Activated T-cell treated with anti-CD3 and anti-CD28 coated beads, Interleukin-2, amount 50 U/mL, for 48 hours (primary cell): ENCODE results near the gene ASB16.

Experiments
- DNase-seq, 2 experiments: peaks; one replicate each; pipeline ENCODE4 v3.0.0-alpha.2; 2020

Gene ASB16

DNA sequence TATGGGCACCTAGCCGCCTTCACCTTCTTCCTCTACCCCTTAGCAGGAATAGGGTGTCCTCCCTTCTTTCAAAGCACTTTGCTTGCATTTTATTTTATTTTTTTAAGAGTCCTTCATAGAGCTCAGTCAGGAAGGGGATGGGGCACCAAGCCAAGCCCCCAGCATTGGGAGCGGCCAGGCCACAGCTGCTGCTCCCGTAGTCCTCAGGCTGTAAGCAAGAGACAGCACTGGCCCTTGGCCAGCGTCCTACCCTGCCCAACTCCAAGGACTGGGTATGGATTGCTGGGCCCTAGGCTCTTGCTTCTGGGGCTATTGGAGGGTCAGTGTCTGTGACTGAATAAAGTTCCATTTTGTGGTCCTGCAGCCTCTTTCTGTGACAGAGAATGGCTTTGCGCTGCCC lies 20.9 kb downstream of the ASB16 start:
- no peak for DNase-seq

DNA sequence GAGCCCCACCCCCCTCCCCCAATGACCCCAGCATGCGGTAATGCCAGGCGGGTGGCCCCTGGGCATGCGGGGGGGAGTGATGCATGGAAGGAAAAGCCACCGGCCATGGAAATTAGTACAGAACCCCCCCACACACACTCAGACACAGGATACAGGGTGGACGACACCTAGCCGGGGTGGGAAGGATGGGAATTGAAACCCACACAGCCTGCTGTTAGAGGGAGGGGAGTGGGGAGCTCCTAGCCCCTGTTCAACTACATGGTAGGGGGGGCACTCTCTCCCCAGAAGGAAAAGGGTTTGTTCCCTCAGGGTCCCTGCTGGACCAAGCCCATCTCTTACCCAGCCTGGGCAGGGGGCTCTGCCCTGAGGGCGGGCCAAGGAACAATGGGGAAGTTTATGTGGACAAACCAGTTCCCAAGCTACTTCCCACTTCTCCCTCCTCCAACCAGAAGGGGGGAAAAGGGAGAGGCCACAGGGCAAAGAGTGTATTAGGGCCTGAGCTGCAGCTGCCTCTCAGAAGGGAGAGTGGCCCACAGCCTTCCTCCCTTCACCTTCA lies 21.5 kb downstream of the ASB16 start:
- DNase-seq, result no peak

DNA sequence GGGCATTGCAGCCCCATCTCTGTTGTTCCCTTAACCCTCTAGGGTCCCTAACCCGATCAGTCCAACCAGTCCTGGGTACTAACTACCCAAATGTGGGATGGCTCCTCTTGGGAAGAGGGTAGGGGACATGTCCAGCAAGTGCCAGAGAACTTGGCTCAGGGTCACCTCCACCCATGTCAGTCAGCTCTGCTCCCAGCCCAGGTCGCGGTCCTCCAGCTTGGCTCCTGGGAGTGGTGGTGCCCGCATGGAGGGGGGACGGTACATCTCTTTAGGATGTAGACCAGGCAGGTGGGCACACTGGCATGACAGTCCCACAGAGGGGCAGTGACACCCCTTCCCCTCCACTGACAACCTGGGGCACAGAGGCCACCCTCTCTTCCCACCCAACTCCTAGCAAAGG lies 22.2 kb downstream of the ASB16 start:
- no peak for DNase-seq

DNA sequence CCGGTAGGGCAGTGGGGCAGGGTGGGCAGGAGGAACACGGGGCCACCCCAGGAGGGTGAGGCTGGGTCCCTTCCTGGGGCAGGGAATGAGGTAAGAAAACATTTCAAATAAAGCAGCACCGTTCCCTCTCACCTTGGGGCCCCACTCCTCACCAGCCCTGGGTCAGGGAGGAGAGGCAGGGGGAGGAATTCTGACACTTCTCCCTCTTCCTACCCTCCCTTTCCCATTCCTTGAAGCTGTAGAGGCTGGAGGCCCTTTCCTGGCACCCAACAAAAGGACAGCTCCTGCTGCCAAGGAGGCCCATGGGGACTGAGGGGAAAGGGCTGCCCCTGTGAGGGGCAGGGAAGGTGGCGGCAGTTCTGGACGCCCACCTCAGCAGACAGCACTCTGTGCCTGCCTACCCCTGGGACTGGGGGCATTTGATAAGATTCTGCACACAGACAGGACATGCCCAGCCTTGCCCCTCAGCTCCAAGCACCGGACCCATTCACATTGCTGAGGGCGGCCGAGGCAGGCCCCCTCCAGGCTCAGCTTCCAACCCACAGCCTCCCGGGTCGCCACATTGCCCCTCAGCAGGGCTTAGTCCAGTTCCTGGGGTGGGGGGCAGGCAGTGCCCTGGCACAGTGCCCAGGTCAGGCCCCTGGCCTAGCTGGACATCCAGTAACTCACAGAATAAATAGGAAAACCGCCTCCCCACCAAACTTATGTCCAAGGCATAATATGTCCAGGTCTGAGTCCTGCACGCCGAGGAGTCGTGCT lies 23.0 kb downstream of the ASB16 start:
- no peak for DNase-seq

DNA sequence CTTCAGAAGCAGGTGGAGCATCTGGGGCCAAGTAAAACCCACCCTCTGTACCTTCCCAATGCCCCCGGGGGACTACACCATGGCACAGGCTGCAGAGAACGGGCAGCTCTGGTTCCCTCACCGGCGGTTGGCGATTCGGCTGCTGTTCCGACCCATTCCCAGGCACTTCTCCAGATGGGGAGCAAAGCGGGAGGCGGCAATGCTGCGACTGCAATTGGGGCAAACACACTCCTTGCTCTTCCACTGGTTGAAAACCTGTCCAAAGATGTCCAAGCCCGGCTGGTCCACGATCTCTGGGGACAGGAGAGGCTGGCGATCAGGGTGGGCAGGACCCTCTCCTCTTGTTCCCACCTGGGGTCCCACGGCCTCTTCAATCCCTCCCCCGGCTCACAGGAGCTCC lies 26.6 kb downstream of the ASB16 start:
- DNase-seq, result no peak

DNA sequence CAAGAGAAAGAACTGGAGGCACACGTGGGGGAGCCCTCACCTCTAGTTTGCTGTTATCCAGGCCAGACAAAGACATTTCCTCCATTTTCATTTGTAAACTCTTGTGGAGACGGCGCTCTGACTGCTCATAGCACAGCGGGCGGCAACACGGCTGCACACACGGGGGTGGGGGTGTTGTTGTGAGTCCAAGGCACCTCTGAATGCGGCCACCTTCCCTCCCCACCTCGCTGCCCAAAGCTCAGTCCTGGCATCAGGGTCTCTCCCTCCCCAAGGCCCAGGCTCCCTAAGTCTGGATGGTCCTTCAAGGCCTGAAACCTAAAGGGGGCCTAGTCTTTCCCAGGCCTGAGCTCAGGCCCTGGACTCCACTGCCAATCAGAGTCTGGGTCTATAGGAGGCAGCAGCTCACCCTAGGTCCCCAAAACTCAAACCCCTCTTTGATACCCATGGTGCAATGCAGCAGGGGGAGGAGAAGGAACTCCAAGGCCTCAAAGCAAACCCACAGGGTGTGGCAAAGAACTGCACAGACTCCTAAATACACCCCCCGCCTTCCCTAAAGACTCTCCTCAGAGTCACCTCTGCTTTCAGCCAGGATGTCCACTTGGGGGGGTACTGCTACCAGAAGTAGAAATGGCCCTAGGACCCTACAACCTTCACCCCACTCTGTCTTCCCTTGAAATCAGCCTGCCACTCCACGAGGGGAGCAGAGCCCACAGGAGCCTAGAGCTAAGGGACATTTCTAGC lies 27.6 kb downstream of the ASB16 start:
- DNase-seq, result peak; percentile 58 to 61

DNA sequence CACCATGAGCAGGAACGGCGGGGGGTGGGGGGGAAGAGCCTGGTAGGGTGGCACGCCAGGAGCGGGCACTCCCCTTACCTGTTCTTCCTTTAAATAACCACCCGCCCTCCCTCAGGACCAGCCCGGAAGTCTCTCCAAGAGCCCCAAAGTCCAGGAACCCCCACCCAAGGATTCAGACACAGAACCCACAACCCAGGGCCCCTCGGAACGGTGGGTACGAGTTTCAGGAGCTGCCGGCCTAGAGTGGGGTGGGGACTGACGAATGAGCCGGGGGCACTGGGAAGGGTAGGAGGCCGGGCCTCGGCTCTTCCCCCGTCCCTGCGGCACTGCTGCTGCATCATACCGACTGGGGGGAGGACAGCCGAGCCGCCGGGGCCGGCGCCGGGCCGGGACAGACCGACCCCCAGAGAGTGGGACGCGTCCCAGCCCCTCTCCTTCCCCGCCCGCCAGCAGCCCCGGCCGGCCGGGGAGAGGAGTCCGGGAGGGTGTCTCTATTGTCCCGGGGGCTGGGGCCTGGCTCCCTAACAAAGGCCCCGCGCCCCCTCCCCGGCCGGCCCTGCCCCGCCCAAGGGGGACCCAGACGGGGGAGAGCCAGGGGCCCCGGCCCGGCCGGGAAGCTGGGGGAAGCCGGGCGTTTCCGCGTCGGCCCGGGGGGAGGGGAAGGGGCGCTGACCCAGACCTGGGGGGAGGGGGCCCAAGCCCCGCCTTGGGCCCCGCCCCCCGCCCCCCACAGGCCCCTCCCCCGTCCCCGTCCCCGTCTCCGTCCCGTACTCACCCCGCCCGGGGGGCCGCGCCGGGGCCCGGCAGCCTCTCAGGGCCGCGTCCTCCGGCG lies 28.4 kb downstream of the ASB16 start:
- DNase-seq, result peak; percentile 68 to 79

DNA sequence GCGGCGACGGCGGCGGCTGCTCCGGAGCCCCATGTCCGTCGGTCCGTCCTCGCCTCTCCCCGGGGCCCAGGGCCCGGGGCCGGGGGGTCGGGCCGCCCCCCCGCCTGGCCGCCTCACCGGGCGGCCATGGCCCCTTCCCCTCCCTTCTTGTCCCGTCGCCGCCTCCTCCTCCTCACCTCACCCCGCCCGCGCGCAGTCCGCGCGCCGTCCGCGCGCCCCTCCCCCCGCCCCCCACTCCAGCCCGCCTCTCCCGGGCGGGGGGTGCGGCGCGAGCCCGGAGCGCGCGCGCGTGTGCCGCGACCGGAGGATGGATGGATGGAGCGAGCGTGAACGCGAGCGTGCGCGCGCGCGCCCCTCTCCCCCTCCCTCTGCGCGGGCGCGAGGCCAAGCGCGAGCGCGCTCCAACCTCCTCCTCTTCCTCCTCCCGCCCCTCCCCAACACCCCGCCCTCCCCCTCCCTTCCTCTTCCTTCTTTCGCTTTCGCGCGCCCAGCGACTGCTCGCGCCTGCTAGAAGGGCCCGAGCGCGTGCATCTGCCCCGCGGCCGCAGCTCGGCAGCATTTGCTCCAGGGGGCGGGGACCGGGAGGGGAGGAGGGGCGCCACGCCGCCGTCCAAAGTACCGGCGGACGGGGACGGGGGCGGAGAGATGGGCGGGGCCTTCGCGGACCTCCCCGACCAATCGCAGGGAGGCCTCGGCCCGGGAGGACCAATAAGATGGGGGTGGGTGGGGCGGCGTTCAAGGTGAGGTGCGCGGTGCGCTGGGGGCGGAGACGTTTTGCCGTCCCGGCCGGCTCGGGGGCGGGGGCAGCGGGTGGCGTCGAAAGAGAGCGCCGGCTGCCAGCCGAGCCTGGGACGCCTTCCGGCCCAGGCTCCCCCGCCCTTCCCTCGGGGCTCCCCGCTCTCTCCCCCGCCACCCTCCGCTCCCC lies 29.3 kb downstream of the ASB16 start, which contains the start of gene ATXN7L3:
Gene ATXN7L3 (minus strand): TSS at position 332 of the 925 bp plus-strand sequence. CDS start 1,814 bp downstream, outside the sequence.
- DNase-seq, result peak; percentile 99

DNA sequence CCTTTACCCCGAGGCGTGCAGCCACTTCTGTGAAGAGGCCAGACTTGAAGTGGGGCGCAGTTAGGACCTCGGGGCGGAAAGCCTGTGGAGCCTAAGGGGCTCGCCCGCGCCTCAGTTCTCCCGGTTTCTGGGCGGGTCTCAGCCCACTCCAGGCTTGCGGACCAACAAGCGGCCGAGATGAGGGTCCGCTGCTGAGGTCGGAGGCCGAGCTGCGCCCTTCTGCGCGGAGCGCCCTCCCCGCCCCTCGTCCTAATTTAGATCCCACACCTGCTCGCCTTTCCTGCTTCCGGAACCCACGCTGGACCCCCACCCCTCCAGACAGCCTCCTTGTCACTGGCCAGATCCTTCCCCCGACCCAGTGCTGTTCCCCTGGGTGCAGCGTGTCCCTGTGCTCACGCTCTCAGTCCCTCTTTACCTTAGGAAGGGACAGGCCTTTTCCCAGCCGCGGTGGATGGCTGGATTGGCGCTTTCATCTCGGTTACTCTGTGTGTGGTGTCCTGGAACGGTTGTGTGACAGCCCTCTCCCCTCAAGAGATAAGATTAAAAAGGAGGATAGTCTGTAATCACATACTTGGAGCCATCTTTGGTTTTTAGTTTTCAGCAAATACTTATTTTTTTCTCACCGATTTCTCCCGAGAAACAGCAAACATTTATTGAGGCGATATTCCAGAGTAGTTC lies 30.1 kb downstream of the ASB16 start:
- DNase-seq, result no peak

DNA sequence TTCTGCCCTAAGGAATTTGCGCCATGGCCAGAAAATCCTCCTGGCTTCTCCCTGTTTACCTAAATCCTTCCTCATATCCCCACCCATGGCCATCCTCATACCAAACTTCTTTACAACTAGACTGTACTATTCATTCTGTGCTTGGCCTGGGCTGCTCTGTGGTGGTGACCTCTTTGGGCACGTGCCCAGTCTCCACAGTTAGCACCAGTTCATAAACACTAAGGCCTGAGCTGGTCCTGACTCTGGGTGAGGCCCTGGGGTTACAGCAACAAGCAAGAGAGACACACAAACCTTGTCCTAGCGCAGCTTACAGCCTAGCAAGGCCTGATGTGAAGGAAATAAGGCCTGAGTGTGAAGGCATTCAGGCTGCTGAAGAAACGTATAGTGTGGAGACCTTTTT lies 32.3 kb downstream of the ASB16 start:
- no peak for DNase-seq

DNA sequence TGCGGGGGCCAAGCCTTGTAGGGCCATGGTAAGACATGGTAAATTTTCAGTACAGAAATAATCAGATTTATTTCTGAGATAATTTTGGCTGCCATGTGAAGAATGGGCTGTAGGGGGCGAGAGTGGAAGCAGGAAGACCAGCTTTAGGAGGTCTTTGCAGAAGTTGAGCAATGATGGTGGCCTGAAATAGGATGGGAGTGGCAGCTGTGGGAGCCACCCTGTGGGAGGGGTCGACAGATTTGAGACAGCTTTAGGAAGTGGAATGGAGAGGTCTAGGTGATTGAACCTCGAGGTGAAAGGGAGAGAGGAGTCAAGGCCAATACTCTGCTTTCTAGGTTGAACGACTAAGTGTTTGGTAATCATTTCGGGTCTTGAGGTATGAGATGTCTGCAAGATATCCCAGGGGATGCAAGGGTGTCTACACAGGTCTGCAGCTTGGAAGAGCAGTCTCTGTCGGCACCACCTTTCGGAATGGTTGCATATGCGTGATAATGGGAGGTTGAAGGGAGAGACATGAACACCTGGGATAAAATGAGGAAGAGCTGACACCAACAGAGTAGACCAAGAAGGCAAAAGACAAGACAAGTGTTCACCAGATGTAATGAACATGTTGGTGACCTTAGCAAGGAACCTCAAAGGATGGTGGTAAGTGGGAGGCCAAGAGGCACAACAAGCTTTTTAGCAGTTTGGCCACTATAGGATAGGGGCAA lies 33.4 kb downstream of the ASB16 start:
- DNase-seq, result peak; percentile 73 to 75

DNA sequence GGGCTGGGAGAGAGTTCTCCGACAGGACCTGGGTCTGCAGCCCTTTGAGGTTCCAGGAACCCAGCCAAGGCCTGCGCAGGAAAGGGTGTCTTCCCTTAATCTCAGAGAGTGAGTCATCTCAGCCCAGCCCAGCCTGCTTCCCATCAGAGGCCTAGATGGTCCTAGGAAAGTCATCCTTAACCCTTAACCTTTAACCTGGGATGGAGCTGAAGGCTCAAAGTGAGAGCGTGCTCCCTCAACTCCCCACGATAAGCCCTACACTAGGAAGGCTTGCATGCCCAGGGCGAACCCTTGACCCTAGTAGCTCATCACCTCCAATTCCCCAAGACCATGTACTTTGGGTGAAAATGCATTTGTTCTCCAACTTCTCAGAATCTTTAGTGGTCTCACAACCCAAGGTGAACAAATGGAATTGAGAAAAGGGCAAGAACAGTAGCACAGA lies 34.0 kb downstream of the ASB16 start:
- DNase-seq, result no peak

DNA sequence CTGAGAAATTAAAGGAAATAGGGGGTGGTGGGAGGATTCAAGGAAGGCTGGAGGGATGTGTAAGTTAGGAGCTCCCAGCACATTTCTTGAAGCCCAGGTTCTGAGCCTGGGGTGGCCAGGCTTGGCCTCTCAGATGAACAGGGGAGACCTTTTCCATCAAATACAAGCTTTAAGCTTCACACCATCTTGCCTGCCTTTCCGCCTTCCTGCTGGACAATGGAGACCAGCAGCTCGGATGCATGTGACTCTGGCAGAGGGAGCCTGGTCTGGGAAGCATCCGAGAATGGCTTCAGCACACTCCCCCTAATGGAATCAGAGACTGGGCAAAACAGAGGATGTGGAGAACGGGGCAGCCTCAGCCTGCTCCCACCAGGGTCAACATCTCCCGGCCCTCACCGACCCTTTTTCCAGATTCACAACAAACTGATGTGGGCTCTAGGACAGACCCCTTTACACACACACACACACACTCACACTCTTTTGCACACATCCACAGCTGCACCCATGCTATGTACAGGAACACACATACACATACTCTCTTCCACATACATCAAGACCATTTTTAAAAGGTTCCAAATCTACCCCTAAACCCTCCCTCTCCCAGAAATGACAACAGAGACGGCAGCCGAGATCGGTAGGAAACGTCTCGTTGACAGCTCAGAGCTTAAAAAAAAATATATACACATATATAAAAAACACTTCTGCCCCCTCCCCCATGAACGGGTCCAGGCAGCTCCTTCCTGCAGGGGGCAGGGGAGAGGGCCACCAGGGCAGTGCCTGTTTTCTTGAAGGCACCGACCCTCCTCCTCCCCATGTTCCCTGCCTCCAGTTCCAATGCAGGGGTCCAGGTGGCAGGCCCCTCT lies 35.7 kb downstream of the ASB16 start:
- no peak for DNase-seq

DNA sequence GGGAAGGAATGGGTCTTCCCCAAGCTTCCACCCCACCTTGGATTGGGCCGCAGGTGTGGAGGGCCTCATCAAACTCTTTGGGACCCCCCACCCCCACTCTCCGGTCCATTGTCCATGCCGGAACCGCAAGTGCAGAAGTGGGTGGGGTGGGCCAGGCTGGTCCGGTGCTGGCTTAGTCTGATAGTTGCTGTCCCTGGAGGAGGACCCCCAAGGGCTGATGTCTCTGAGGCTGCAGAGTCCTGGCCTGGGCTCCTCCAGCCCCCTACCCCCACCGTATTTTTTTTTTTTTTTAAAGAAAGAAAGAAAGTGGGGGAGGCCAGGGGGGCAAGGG lies 36.3 kb downstream of the ASB16 start:
- no peak for DNase-seq

DNA sequence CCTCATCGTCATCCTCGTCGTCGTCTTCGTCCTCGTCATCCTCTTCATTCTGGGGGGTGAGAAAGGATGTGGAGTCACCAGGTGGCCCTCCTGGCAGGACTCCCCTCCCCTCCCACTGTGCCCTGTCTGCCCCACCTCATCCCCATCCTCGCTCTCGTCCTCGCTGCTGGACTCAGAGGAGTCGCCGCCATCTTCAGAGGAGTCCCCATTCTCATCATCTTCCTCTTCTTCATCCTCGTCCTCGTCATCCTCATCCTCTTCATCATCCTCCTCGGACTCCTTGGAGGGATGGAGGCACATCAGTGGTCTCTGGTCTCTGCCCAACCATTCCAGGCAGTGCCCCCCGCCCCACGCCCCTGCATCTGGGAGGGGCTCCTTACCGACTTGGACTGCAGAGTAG lies 36.8 kb downstream of the ASB16 start:
- no peak for DNase-seq

DNA sequence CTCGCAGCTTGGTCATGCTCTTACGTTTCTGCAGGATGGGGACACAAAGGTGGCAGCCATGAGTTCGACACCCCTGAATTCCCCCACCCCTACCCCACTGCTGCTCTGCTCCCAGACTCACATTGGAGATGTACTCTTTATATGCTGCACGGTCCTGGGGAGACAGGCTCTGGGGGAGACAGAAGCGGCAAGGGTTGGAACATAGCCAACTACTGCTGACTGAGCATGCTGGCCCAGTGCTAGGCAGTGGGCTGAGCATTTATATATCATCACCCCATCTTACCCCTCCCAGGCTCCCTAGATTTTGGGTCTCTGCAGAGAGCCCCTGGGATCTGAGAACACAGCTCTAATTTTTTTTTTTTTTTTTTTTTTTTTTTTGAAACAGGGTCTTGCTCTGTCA lies 37.2 kb downstream of the ASB16 start:
- no peak for DNase-seq

DNA sequence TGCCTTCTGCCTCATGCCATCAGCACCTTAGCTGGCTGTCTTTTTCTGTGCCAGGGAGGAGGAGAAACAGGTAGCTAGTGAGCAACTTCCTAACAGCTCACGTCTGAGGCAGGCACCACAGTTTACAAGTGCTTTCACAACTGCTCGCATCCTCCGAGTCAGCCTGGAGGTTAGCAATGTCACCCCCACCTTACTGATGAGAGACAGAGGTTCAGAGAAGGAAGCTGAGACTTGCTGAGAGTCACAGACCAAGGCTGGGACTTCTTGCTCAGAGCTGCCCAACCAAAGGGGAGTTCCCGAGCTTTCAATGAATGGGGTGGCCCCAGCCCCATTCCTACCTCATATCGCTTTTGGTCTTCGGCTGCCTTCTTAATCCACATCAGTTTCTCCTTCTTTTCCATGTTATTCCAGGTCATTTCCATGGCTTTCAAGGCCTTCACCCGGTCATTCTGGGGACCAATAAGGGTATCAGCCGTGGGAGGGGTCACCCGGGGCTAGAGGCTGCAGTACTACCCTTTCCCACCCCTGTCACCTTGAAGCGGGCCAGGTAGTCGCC lies 39.4 kb downstream of the ASB16 start:
- peak; percentile 68 to 77 for DNase-seq

DNA sequence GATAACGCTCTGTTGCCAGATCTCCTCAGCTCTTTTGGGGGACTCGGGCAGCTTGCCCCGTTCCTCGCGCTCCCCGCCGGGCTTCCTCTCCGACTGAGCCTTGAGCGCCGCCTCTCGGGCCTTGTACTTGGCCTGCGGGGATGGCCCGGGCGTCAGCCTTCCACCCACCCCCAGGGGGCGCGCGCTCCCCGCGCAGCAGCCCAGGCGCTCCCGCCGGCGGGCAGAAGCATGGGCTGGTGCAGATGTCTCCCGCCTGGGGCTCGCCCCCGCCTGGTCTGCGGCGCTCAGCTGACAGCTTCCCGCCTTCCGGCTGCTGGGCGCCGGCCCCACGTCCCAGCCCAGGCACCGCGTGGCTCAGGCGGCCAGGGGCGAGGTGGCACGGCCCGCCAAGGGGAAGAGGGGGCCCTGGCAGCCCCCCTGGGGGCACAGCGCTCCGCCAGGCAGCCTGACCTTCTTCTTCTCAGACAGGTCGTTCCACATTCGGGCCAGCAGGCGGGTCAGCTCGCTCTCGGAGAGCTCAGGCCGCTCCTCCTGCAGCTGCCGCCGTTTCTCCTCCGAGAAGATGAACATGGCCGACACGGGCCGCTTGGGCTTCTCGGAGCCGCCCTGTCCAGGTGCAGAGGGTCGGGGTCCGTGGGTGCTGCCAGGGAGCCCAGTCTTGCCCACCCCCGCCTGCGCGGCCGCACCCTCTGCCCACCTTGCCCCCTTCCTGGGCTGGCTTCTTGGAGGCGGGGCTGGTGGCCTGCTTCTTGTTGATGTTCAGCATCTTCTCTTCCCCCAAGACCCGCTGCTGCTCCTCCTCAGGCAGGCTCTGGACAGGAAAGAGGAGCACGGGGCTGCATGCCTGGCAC lies 40.1 kb downstream of the ASB16 start:
- peak; percentile 91 to 97 for DNase-seq
